Measurements from ENCODE around the gene APH1B.

APH1B gene

GRCh38 chr15:63232405-63232804 is 45.0 kb upstream of the APH1B start:
- WGBS, 2 donors (ENCODE audit: extremely low coverage in 2 of 2, insufficient read length in 2 of 2, insufficient replicate concordance in 1 of 2) = no CpG with 5 or more reads among the region's 4 CpGs

GRCh38 chr15:63232943-63233342 is 44.5 kb upstream of the APH1B start:
- Histone ChIP-seq H4K91ac (ENCODE audit: low read depth, low read length, poor library complexity) (no peak overlapping the region), H3K27me3 (ENCODE audit: control insufficient read depth in 3 of 3, insufficient read depth in 3 of 3, low read depth in 1 of 3, low read length in 3 of 3) (no peaks in the 10 kb centered on the region), H3K79me1 (ENCODE audit: low read depth, low read length) (peaks cover 2% of the 10 kb centered on the region), H3K9me3 (replicated peaks in 1 of 2; ENCODE audit: control insufficient read depth in 2 of 2, insufficient read depth in 1 of 2, low read depth in 1 of 2, low read length in 2 of 2) (peaks cover 0 to 11% of the 10 kb centered on the region in 2 donors), H2AK5ac (ENCODE audit: low read depth, low read length) (no peak overlapping the region), H2BK15ac (ENCODE audit: low read length) (no peak overlapping the region), H3K18ac (ENCODE audit: low read length) (no peak overlapping the region), H2BK120ac (ENCODE audit: low read depth, low read length) (no peak overlapping the region), H3K9ac (ENCODE audit: low read depth, low read length, poor library complexity) (no peak overlapping the region), H4K8ac (ENCODE audit: low read depth, low read length) (no peak overlapping the region), H3K4me1 (ENCODE audit: control insufficient read depth in 2 of 2, insufficient read depth in 1 of 2, low read depth in 1 of 2, low read length in 2 of 2) (peaks cover 9% of the 10 kb centered on the region in 2 donors), H3K36me3 (replicated peaks in 1 of 2; ENCODE audit: control insufficient read depth in 2 of 2, insufficient read depth in 2 of 2, low read length in 2 of 2) (no peaks in the 10 kb centered on the region), H2BK5ac (ENCODE audit: low read length) (no peak overlapping the region), H2AFZ (ENCODE audit: low read length) (no peak overlapping the region), H3K4me2 (ENCODE audit: insufficient read depth, low read length, poor library complexity, severe bottlenecking) (no peak overlapping the region), H3K14ac (ENCODE audit: low read length) (no peak overlapping the region), H2BK12ac (ENCODE audit: low read length) (no peak overlapping the region), H3K23ac (ENCODE audit: low read depth, low read length, poor library complexity) (no peak overlapping the region), H3K4me3 (ENCODE audit: low read length in 2 of 2) (no peak overlapping the region), H3K4ac (ENCODE audit: low read length) (no peak overlapping the region), H3K27ac (replicated peaks; ENCODE audit: low read length) (no peak overlapping the region)
- no peak for DNase-seq (ENCODE audit: low spot score)
- WGBS, 2 donors (ENCODE audit: extremely low coverage in 2 of 2, insufficient read length in 2 of 2, insufficient replicate concordance in 1 of 2) = no CpG with 5 or more reads among the region's 5 CpGs

More at GRCh38 chr15:63232405-63232804, 45.0 kb upstream of the APH1B start:
- no peak overlapping the region for H2BK12ac ChIP-seq (ENCODE audit: low read length)
- no peak overlapping the region for H4K8ac ChIP-seq (ENCODE audit: low read depth, low read length)
- no peaks in the 10 kb centered on the region for H3K36me3 ChIP-seq (replicated peaks in 1 of 2; ENCODE audit: control insufficient read depth in 2 of 2, insufficient read depth in 2 of 2, low read length in 2 of 2)
- no peak overlapping the region for H3K18ac ChIP-seq (ENCODE audit: low read length)
- no peak overlapping the region for H3K4me2 ChIP-seq (ENCODE audit: insufficient read depth, low read length, poor library complexity, severe bottlenecking)
- H2AK5ac ChIP-seq (ENCODE audit: low read depth, low read length) = no peak overlapping the region
- no peaks in the 10 kb centered on the region for H3K27me3 ChIP-seq (ENCODE audit: control insufficient read depth in 3 of 3, insufficient read depth in 3 of 3, low read depth in 1 of 3, low read length in 3 of 3)
- H2BK5ac ChIP-seq (ENCODE audit: low read length) = no peak overlapping the region
- H4K91ac ChIP-seq (ENCODE audit: low read depth, low read length, poor library complexity) = no peak overlapping the region
- no peak overlapping the region for H3K27ac ChIP-seq (replicated peaks; ENCODE audit: low read length)
- DNase-seq (ENCODE audit: low spot score) = no peak
- no peak overlapping the region for H3K4me3 ChIP-seq (ENCODE audit: low read length in 2 of 2)
- peaks cover 0 to 6% of the 10 kb centered on the region in 2 donors for H3K9me3 ChIP-seq (replicated peaks in 1 of 2; ENCODE audit: control insufficient read depth in 2 of 2, insufficient read depth in 1 of 2, low read depth in 1 of 2, low read length in 2 of 2)
- peaks cover 9% of the 10 kb centered on the region in 2 donors for H3K4me1 ChIP-seq (ENCODE audit: control insufficient read depth in 2 of 2, insufficient read depth in 1 of 2, low read depth in 1 of 2, low read length in 2 of 2)
- H3K14ac ChIP-seq (ENCODE audit: low read length) = no peak overlapping the region
- no peak overlapping the region for H2BK15ac ChIP-seq (ENCODE audit: low read length)
- H3K9ac ChIP-seq (ENCODE audit: low read depth, low read length, poor library complexity) = no peak overlapping the region
- H2BK120ac ChIP-seq (ENCODE audit: low read depth, low read length) = no peak overlapping the region
- no peak overlapping the region for H3K4ac ChIP-seq (ENCODE audit: low read length)
- peaks cover 2% of the 10 kb centered on the region for H3K79me1 ChIP-seq (ENCODE audit: low read depth, low read length)
- no peak overlapping the region for H2AFZ ChIP-seq (ENCODE audit: low read length)
- H3K23ac ChIP-seq (ENCODE audit: low read depth, low read length, poor library complexity) = no peak overlapping the region

- H2BK120ac ChIP-seq (ENCODE audit: low read depth, low read length) = no peak overlapping the region
- H3K4me2 ChIP-seq (ENCODE audit: insufficient read depth, low read length, poor library complexity, severe bottlenecking) = no peak overlapping the region
- peak overlapping the region; percentile 31 for H3K27ac ChIP-seq (replicated peaks; ENCODE audit: low read length)
- no peaks in the 10 kb centered on the region for H3K27me3 ChIP-seq (ENCODE audit: control insufficient read depth in 3 of 3, insufficient read depth in 3 of 3, low read depth in 1 of 3, low read length in 3 of 3)
- H3K14ac ChIP-seq (ENCODE audit: low read length) = no peak overlapping the region
- no peak overlapping the region for H2BK5ac ChIP-seq (ENCODE audit: low read length)
- H3K4me3 ChIP-seq (ENCODE audit: low read length in 2 of 2) = no peak overlapping the region
- H3K36me3 ChIP-seq (replicated peaks in 1 of 2; ENCODE audit: control insufficient read depth in 2 of 2, insufficient read depth in 2 of 2, low read length in 2 of 2) = no peaks in the 10 kb centered on the region
- no peak overlapping the region for H2AK5ac ChIP-seq (ENCODE audit: low read depth, low read length)
- no peak overlapping the region for H4K8ac ChIP-seq (ENCODE audit: low read depth, low read length)
- no peak overlapping the region for H2BK15ac ChIP-seq (ENCODE audit: low read length)
- no peak for DNase-seq (ENCODE audit: low spot score)
- WGBS, 2 donors (ENCODE audit: extremely low coverage in 2 of 2, insufficient read length in 2 of 2, insufficient replicate concordance in 1 of 2) = no CpG with 5 or more reads among the region's 5 CpGs
- H3K4me1 ChIP-seq (ENCODE audit: control insufficient read depth in 2 of 2, insufficient read depth in 1 of 2, low read depth in 1 of 2, low read length in 2 of 2) = peaks cover 9% of the 10 kb centered on the region in 2 donors
- H3K9ac ChIP-seq (ENCODE audit: low read depth, low read length, poor library complexity) = no peak overlapping the region
- no peak overlapping the region for H3K23ac ChIP-seq (ENCODE audit: low read depth, low read length, poor library complexity)
- peaks cover 0 to 15% of the 10 kb centered on the region in 2 donors for H3K9me3 ChIP-seq (replicated peaks in 1 of 2; ENCODE audit: control insufficient read depth in 2 of 2, insufficient read depth in 1 of 2, low read depth in 1 of 2, low read length in 2 of 2)
- no peak overlapping the region for H4K91ac ChIP-seq (ENCODE audit: low read depth, low read length, poor library complexity)
- no peak overlapping the region for H3K4ac ChIP-seq (ENCODE audit: low read length)
- H3K18ac ChIP-seq (ENCODE audit: low read length) = no peak overlapping the region
- peaks cover 2% of the 10 kb centered on the region for H3K79me1 ChIP-seq (ENCODE audit: low read depth, low read length)
- no peak overlapping the region for H2BK12ac ChIP-seq (ENCODE audit: low read length)
- H2AFZ ChIP-seq (ENCODE audit: low read length) = no peak overlapping the region
These were observed 43.6 kb upstream of the APH1B start for GRCh38 chr15:63233667-63234423.

- Histone ChIP-seq H3K9me3 (replicated peaks in 1 of 2; ENCODE audit: control insufficient read depth in 2 of 2, insufficient read depth in 1 of 2, low read depth in 1 of 2, low read length in 2 of 2) (peaks cover 0 to 15% of the 10 kb centered on the region in 2 donors), H3K18ac (ENCODE audit: low read length) (no peak overlapping the region), H3K23ac (ENCODE audit: low read depth, low read length, poor library complexity) (no peak overlapping the region), H3K79me1 (ENCODE audit: low read depth, low read length) (peaks cover 2% of the 10 kb centered on the region), H3K14ac (ENCODE audit: low read length) (no peak overlapping the region), H2AFZ (ENCODE audit: low read length) (no peak overlapping the region), H2BK12ac (ENCODE audit: low read length) (no peak overlapping the region), H3K27me3 (ENCODE audit: control insufficient read depth in 3 of 3, insufficient read depth in 3 of 3, low read depth in 1 of 3, low read length in 3 of 3) (no peaks in the 10 kb centered on the region), H3K4ac (ENCODE audit: low read length) (no peak overlapping the region), H2BK15ac (ENCODE audit: low read length) (peak overlapping the region; percentile 0), H2BK5ac (ENCODE audit: low read length) (no peak overlapping the region), H3K36me3 (replicated peaks in 1 of 2; ENCODE audit: control insufficient read depth in 2 of 2, insufficient read depth in 2 of 2, low read length in 2 of 2) (no peaks in the 10 kb centered on the region), H4K8ac (ENCODE audit: low read depth, low read length) (no peak overlapping the region), H2BK120ac (ENCODE audit: low read depth, low read length) (no peak overlapping the region), H4K91ac (ENCODE audit: low read depth, low read length, poor library complexity) (no peak overlapping the region), H3K27ac (replicated peaks; ENCODE audit: low read length) (no peak overlapping the region), H2AK5ac (ENCODE audit: low read depth, low read length) (no peak overlapping the region), H3K9ac (ENCODE audit: low read depth, low read length, poor library complexity) (no peak overlapping the region), H3K4me2 (ENCODE audit: insufficient read depth, low read length, poor library complexity, severe bottlenecking) (no peak overlapping the region), H3K4me1 (ENCODE audit: control insufficient read depth in 2 of 2, insufficient read depth in 1 of 2, low read depth in 1 of 2, low read length in 2 of 2) (peaks cover 7 to 9% of the 10 kb centered on the region in 2 donors), H3K4me3 (ENCODE audit: low read length in 2 of 2) (no peak overlapping the region)
- DNase-seq (ENCODE audit: low spot score) = no peak
- WGBS, 2 donors (ENCODE audit: extremely low coverage in 2 of 2, insufficient read length in 2 of 2, insufficient replicate concordance in 1 of 2) = no CpG with 5 or more reads among the region's 5 CpGs
These were observed 42.9 kb upstream of the APH1B start for GRCh38 chr15:63234451-63234870.
